SK-N-SH treated with all-trans-retinoic acid at 6 μM for 48 hours (cell line): ENCODE measurements around the gene LENG9.

Experiments used
- ATAC-seq: fragments of 200-7000 bp; cut with Tn5 transposase; 3 replicates; pipeline ENCODE4 v1.9.1; 2020; ENCODE audit warnings: mild to moderate bottlenecking, moderate library complexity
- ARNTL ChIP-seq: fragments of 450-650 bp; formaldehyde crosslinking; IDR thresholded peaks from 2 replicates; pipeline ENCODE4 v1.5.0; 2020; ENCODE audit warnings: low read depth, mild to moderate bottlenecking, moderate library complexity, borderline replicate concordance
- BACH2 ChIP-seq: fragments of 250-450 bp; sonication (Bioruptor Pico); IDR thresholded peaks from 2 replicates; pipeline ENCODE4 v1.9.0; 2021; ENCODE audit warnings: mild to moderate bottlenecking, borderline replicate concordance
- CSDC2 ChIP-seq: fragments of 250-450 bp; sonication (Bioruptor Pico); IDR thresholded peaks from 2 replicates; pipeline ENCODE4 v1.5.0; 2020; ENCODE audit warnings: mild to moderate bottlenecking, moderate library complexity
- CSRNP3 ChIP-seq: fragments of 250-450 bp; sonication (Bioruptor Pico); IDR thresholded peaks from 2 replicates; pipeline ENCODE4 v1.5.1; 2021; ENCODE audit warnings: mild to moderate bottlenecking, moderate library complexity
- ESRRG ChIP-seq: fragments of 250-450 bp; sonication (Bioruptor Pico); IDR thresholded peaks from 2 replicates; pipeline ENCODE4 v1.6.1; 2021; ENCODE audit warnings: mild to moderate bottlenecking
- GLIS3 ChIP-seq: fragments of 250-450 bp; sonication (Bioruptor Pico); IDR thresholded peaks from 2 replicates; pipeline ENCODE4 v1.5.0; 2020; ENCODE audit warnings: mild to moderate bottlenecking, moderate library complexity
- ISL1 ChIP-seq: fragments of 250-450 bp; sonication (Bioruptor Pico); IDR thresholded peaks from 2 replicates; pipeline ENCODE4 v2.1.2; 2022; ENCODE audit warnings: mild to moderate bottlenecking, moderate library complexity
- OSR1 ChIP-seq: fragments of 250-450 bp; sonication (Bioruptor Pico); IDR thresholded peaks from 2 replicates; pipeline ENCODE4 v1.8.0; 2022; ENCODE audit warnings: moderate library complexity, mild to moderate bottlenecking, inconsistent platforms
- PATZ1 ChIP-seq: fragments of 250-450 bp; sonication (Bioruptor Pico); IDR thresholded peaks from 2 replicates; pipeline ENCODE4 v1.8.0; 2020; ENCODE audit warnings: mild to moderate bottlenecking, moderate library complexity, borderline replicate concordance
- PPARA ChIP-seq: fragments of 250-450 bp; sonication (Bioruptor Pico); IDR thresholded peaks from 2 replicates; pipeline ENCODE4 v1.5.0; 2020; ENCODE audit warnings: mild to moderate bottlenecking, borderline replicate concordance
- RARB ChIP-seq: fragments of 250-450 bp; sonication (Bioruptor Pico); IDR thresholded peaks from 2 replicates; pipeline ENCODE4 v1.8.0; 2021; ENCODE audit warnings: mild to moderate bottlenecking, moderate library complexity
- SNAI2 ChIP-seq: fragments of 250-450 bp; sonication (Bioruptor Pico); IDR thresholded peaks from 2 replicates; pipeline ENCODE4 v1.5.0; 2020; ENCODE audit warnings: mild to moderate bottlenecking, moderate library complexity
- TCF4 ChIP-seq: fragments of 250-450 bp; sonication (Bioruptor Pico); IDR thresholded peaks from 2 replicates; pipeline ENCODE4 v1.8.0; 2021; ENCODE audit warnings: mild to moderate bottlenecking, moderate library complexity, borderline replicate concordance
- TOX ChIP-seq: fragments of 250-450 bp; sonication (Bioruptor Pico); IDR thresholded peaks from 2 replicates; pipeline ENCODE4 v1.8.0; 2021; ENCODE audit warnings: mild to moderate bottlenecking, moderate library complexity, borderline replicate concordance
- ZC3H10 ChIP-seq: fragments of 250-450 bp; sonication (Bioruptor Pico); IDR thresholded peaks from 2 replicates; pipeline ENCODE4 v1.5.1; 2021; ENCODE audit warnings: mild to moderate bottlenecking, moderate library complexity
- ZFP3 ChIP-seq: fragments of 250-450 bp; sonication (Bioruptor Pico); IDR thresholded peaks from 2 replicates; pipeline ENCODE4 v1.5.0; 2020; ENCODE audit warnings: mild to moderate bottlenecking, moderate library complexity
- ZFP30 ChIP-seq: fragments of 450-650 bp; formaldehyde crosslinking; IDR thresholded peaks from 2 replicates; pipeline ENCODE4 v1.5.0; 2022; ENCODE audit warnings: mild to moderate bottlenecking, moderate library complexity
- ZNF565 ChIP-seq: fragments of 450-650 bp; formaldehyde crosslinking; conservative IDR thresholded peaks from 2 replicates; pipeline ENCODE4 v1.5.0; 2020; ENCODE audit warnings: low read depth, mild to moderate bottlenecking, moderate library complexity
- TF ChIP-seq, protein P1 (sequence below): fragments of 250-450 bp; sonication (Bioruptor Pico); IDR thresholded peaks from 2 replicates; pipeline ENCODE4 v1.5.1; 2020; ENCODE audit warnings: low read depth, mild to moderate bottlenecking, moderate library complexity
- TF ChIP-seq, protein P2 (sequence below): fragments of 250-450 bp; sonication (Bioruptor Pico); IDR thresholded peaks from 2 replicates; pipeline ENCODE4 v1.8.0; 2021; ENCODE audit warnings: low read depth, mild to moderate bottlenecking, moderate library complexity, borderline replicate concordance
- TF ChIP-seq, protein P3 (sequence below): fragments of 250-450 bp; sonication (Bioruptor Pico); IDR thresholded peaks from 2 replicates; pipeline ENCODE4 v1.5.0; 2020; ENCODE audit warnings: mild to moderate bottlenecking, moderate library complexity

Gene LENG9

GRCh38 chr19:54433697-54434096 lies 29.9 kb downstream of the LENG9 start:
- TF ChIP-seq ZFP30 (CRISPR knock-in tag) (no peak), PPARA (CRISPR knock-in tag) (no peak), CSRNP3 (CRISPR knock-in tag) (no peak), OSR1 (CRISPR knock-in tag) (no peak), TOX (CRISPR knock-in tag) (no peak), GLIS3 (no peak), ISL1 (CRISPR knock-in tag) (no peak), ESRRG (CRISPR knock-in tag) (no peak), BACH2 (CRISPR knock-in tag) (no peak), ZNF565 (no peak), SNAI2 (no peak), ARNTL (CRISPR knock-in tag) (no peak), TCF4 (no peak), CSDC2 (no peak), ZFP3 (no peak), PATZ1 (no peak), RARB (CRISPR knock-in tag) (no peak), ZC3H10 (CRISPR knock-in tag) (no peak)
- TF ChIP-seq, protein P1, sequence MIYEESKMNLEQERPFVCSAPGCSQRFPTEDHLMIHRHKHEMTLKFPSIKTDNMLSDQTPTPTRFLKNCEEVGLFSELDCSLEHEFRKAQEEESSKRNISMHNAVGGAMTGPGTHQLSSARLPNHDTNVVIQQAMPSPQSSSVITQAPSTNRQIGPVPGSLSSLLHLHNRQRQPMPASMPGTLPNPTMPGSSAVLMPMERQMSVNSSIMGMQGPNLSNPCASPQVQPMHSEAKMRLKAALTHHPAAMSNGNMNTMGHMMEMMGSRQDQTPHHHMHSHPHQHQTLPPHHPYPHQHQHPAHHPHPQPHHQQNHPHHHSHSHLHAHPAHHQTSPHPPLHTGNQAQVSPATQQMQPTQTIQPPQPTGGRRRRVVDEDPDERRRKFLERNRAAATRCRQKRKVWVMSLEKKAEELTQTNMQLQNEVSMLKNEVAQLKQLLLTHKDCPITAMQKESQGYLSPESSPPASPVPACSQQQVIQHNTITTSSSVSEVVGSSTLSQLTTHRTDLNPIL (CRISPR knock-in tag) = no peak
- TF ChIP-seq, protein P2, sequence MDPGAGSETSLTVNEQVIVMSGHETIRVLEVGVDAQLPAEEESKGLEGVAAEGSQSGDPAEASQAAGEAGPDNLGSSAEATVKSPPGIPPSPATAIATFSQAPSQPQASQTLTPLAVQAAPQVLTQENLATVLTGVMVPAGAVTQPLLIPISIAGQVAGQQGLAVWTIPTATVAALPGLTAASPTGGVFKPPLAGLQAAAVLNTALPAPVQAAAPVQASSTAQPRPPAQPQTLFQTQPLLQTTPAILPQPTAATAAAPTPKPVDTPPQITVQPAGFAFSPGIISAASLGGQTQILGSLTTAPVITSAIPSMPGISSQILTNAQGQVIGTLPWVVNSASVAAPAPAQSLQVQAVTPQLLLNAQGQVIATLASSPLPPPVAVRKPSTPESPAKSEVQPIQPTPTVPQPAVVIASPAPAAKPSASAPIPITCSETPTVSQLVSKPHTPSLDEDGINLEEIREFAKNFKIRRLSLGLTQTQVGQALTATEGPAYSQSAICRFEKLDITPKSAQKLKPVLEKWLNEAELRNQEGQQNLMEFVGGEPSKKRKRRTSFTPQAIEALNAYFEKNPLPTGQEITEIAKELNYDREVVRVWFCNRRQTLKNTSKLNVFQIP (CRISPR knock-in tag) = no peak
- TF ChIP-seq, all 23 proteins: peak for 0
- no peak for ATAC-seq

DNA sequence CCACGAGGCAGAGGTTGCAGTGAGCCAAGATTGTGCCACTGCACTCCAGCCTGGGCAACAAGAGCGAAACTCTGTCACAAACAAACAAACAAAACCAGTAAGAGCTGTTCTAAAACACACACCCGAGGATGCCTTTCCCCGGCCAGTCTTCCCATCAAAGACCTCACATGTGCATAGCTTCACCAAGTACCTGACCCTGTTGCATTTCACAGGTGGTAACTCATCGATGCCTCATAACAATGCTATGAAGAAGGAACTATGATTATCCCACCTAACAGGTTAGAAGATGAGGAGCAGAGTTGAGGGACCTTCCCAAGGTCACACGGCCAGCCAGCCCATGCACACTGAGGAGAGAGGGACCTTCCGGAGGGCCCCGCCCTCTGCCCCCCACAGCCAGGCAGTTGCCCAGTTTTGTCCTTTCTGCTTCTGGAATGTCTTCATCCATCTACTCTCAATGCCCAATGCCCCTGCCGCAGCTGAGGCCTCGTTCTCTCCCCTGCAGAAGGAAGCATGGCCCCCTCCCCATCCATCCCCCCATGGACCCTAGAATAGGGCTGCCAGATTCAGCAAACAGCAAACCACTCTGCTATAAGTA lies 31.3 kb downstream of the LENG9 start:
- ATAC-seq = no peak
- TF ChIP-seq ZFP3 (no peak), BACH2 (CRISPR knock-in tag) (no peak)
- TF ChIP-seq, protein P1 (CRISPR knock-in tag) = no peak

DNA sequence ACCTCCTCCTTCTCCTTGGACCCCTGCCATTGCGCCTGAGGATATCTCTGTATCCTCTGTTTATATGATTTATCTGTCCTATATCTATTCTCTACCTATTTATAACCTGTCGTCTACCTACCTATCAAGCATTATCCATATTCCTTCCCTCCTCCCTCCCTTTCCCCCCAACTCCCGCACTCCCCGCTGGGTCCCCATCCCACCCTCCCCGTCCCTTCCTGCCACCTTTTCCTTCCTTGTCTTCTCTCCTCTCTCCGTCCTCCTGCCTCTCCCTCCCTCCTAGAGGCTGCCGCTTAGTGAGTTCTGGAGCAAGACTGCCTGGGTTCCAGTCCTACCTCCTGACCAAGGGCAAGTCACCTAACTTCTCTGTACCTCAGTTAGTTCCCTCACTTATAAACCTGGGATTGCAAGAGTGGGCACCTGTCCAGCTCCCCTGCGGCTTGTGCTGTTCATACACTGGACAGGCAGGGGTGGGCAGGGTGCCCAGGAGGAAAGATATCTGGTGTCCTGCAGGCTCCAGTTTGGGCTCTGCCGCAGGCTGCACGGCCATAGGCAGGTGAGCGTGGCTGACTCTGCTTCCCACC lies 32.2 kb downstream of the LENG9 start:
- TF ChIP-seq ZFP3 = no peak
- TF ChIP-seq TCF4 = no peak
- TF ChIP-seq, protein P3, sequence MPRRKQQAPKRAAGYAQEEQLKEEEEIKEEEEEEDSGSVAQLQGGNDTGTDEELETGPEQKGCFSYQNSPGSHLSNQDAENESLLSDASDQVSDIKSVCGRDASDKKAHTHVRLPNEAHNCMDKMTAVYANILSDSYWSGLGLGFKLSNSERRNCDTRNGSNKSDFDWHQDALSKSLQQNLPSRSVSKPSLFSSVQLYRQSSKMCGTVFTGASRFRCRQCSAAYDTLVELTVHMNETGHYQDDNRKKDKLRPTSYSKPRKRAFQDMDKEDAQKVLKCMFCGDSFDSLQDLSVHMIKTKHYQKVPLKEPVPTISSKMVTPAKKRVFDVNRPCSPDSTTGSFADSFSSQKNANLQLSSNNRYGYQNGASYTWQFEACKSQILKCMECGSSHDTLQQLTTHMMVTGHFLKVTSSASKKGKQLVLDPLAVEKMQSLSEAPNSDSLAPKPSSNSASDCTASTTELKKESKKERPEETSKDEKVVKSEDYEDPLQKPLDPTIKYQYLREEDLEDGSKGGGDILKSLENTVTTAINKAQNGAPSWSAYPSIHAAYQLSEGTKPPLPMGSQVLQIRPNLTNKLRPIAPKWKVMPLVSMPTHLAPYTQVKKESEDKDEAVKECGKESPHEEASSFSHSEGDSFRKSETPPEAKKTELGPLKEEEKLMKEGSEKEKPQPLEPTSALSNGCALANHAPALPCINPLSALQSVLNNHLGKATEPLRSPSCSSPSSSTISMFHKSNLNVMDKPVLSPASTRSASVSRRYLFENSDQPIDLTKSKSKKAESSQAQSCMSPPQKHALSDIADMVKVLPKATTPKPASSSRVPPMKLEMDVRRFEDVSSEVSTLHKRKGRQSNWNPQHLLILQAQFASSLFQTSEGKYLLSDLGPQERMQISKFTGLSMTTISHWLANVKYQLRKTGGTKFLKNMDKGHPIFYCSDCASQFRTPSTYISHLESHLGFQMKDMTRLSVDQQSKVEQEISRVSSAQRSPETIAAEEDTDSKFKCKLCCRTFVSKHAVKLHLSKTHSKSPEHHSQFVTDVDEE (CRISPR knock-in tag) = no peak
- no peak for TF ChIP-seq ESRRG (CRISPR knock-in tag)
- no peak for TF ChIP-seq GLIS3
- TF ChIP-seq SNAI2 = no peak
- no peak for TF ChIP-seq CSDC2
- TF ChIP-seq, protein P2 (CRISPR knock-in tag) = no peak
- TF ChIP-seq RARB (CRISPR knock-in tag) = no peak
- TF ChIP-seq, all 23 proteins: peak for 0
- ATAC-seq = peak; percentile 32
